ENCODE measurements around the gene ARPP21.

DNA sequence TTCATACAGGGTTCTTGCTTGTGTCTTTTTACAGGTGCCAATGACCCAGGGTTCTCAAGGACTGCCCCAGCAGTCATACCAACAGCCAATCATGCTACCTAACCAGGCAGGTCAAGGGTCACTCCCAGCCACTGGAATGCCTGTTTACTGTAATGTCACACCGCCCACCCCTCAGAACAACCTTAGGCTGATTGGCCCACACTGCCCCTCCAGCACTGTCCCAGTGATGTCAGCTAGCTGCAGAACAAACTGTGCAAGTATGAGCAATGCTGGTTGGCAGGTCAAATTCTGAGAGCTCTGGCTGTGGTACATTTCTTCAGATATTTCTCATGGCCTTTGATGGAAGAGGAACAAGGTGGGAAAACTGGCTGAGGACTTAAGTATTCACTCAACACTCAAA lies 154.3 kb downstream of the ARPP21 start:
- TF ChIP-seq CTCF (IDR thresholded peaks at IDR 0.05) (no peak), ESRRA (CRISPR knock-in tag; IDR thresholded peaks at IDR 0.05; ENCODE audit: borderline replicate concordance) (no peak), SMAD3 (CRISPR knock-in tag; IDR thresholded peaks at IDR 0.05; ENCODE audit: borderline replicate concordance) (no peak), CREB1 (CRISPR knock-in tag; IDR thresholded peaks at IDR 0.05) (no peak), SP1 (CRISPR knock-in tag; conservative IDR thresholded peaks at IDR 0.05) (no peak), ZMAT4 (CRISPR knock-in tag; IDR thresholded peaks at IDR 0.05) (no peak), TP53 (CRISPR knock-in tag; IDR thresholded peaks at IDR 0.05) (no peak)
- TF ChIP-seq, protein P1, sequence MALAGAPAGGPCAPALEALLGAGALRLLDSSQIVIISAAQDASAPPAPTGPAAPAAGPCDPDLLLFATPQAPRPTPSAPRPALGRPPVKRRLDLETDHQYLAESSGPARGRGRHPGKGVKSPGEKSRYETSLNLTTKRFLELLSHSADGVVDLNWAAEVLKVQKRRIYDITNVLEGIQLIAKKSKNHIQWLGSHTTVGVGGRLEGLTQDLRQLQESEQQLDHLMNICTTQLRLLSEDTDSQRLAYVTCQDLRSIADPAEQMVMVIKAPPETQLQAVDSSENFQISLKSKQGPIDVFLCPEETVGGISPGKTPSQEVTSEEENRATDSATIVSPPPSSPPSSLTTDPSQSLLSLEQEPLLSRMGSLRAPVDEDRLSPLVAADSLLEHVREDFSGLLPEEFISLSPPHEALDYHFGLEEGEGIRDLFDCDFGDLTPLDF (CRISPR knock-in tag; IDR thresholded peaks at IDR 0.05): no peak
- TF ChIP-seq, protein P2, sequence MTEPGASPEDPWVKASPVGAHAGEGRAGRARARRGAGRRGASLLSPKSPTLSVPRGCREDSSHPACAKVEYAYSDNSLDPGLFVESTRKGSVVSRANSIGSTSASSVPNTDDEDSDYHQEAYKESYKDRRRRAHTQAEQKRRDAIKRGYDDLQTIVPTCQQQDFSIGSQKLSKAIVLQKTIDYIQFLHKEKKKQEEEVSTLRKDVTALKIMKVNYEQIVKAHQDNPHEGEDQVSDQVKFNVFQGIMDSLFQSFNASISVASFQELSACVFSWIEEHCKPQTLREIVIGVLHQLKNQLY (CRISPR knock-in tag; IDR thresholded peaks at IDR 0.05): no peak

All from WTC11 (cell line).